HepG2 (cell line): ENCODE measurements around the gene TUBB4B. TPM values are rescaled to one million over a fixed set of nuclear protein-coding genes. Genes with fewer than 3 reads are reported as not detected.
A peak's percentile ranks its signal among the peaks of the same experiment; 100 is the strongest.

ENCODE experiments used
- BORCS8-MEF2B ChIP-seq: sonication (generic); formaldehyde crosslinking; IDR thresholded peaks from 2 replicates; pipeline ENCODE4 v1.8.0; 2022; ENCODE audit warnings: mild to moderate bottlenecking, missing genetic modification reagents
- BRF2 ChIP-seq: sonication (generic); formaldehyde crosslinking; IDR thresholded peaks from 2 replicates; pipeline ENCODE4 v1.8.1; 2022; ENCODE audit warnings: mild to moderate bottlenecking, missing genetic modification reagents
- CREB1 ChIP-seq, 2 experiments: fragments of 450-650 bp in 1 of 2; IDR thresholded peaks; 2 replicates each; pipeline ENCODE4 v1.6.1; 2016 to 2017; ENCODE audit warnings: control low read depth in 1 of 2, mild to moderate bottlenecking in 1 of 2, missing compliant biosample characterization in 1 of 2, missing genetic modification characterization in 1 of 2
- DMAP1 ChIP-seq: IDR thresholded peaks from 2 replicates; pipeline ENCODE4 v1.6.1; 2016
- E2F5 ChIP-seq: sonication (generic); formaldehyde crosslinking; conservative IDR thresholded peaks from 2 replicates; pipeline ENCODE4 v1.4.0; 2020; ENCODE audit warnings: missing genetic modification reagents
- NFIB ChIP-seq: sonication (generic); formaldehyde crosslinking; IDR thresholded peaks from 2 replicates; pipeline ENCODE4 v1.9.0; 2021; ENCODE audit warnings: missing genetic modification reagents, mild to moderate bottlenecking, borderline replicate concordance
- NFKBIZ ChIP-seq: IDR thresholded peaks from 2 replicates; pipeline ENCODE4 v1.6.1; 2018; ENCODE audit warnings: missing genetic modification reagents, missing compliant biosample characterization
- PLRG1 ChIP-seq: fragments of 450-650 bp; conservative IDR thresholded peaks from 2 replicates; pipeline ENCODE4 v1.6.1; 2016
- REXO4 ChIP-seq: sonication (generic); formaldehyde crosslinking; IDR thresholded peaks from 2 replicates; pipeline ENCODE4 v1.8.0; 2022; ENCODE audit warnings: missing genetic modification reagents, mild to moderate bottlenecking, borderline replicate concordance
- SALL1 ChIP-seq: sonication (generic); formaldehyde crosslinking; IDR thresholded peaks from 2 replicates; pipeline ENCODE4 v1.8.0; 2022; ENCODE audit warnings: mild to moderate bottlenecking, missing genetic modification reagents
- SKIL ChIP-seq: sonication (generic); formaldehyde crosslinking; IDR thresholded peaks from 2 replicates; pipeline ENCODE4 v1.8.0; 2022; ENCODE audit warnings: missing genetic modification reagents, mild to moderate bottlenecking, moderate library complexity, borderline replicate concordance
- SP4 ChIP-seq: sonication (generic); formaldehyde crosslinking; IDR thresholded peaks from 2 replicates; pipeline ENCODE4 v1.8.1; 2023; ENCODE audit warnings: mild to moderate bottlenecking, missing genetic modification reagents
- TMF1 ChIP-seq: sonication (generic); formaldehyde crosslinking; IDR thresholded peaks from 2 replicates; pipeline ENCODE4 v1.8.1; 2022; ENCODE audit warnings: low read depth, missing genetic modification reagents
- ZHX1 ChIP-seq: sonication (generic); formaldehyde crosslinking; IDR thresholded peaks from 2 replicates; pipeline ENCODE4 v1.8.1; 2022; ENCODE audit warnings: low read depth, mild to moderate bottlenecking, missing genetic modification reagents
- ZMYM3 ChIP-seq: sonication (generic); formaldehyde crosslinking; IDR thresholded peaks from 2 replicates; pipeline ENCODE4 v1.5.1; 2020; ENCODE audit warnings: mild to moderate bottlenecking, missing genetic modification reagents
- ZNF629 ChIP-seq: sonication (generic); formaldehyde crosslinking; conservative IDR thresholded peaks from 2 replicates; pipeline ENCODE4 v1.5.0; 2020; ENCODE audit warnings: missing genetic modification reagents
- ZNF710 ChIP-seq: sonication (generic); formaldehyde crosslinking; IDR thresholded peaks from 2 replicates; pipeline ENCODE4 v1.5.0; 2020; ENCODE audit warnings: mild to moderate bottlenecking, missing genetic modification reagents, borderline replicate concordance
- polyA plus RNA-seq, 8 experiments: library from polyadenylated mRNA; depleted of rRNA in 3 of 8; stranded (reverse) in 7 of 8; unstranded in 1 of 8; fragments of >200 nt; fragmentation: Illumina TruSeq in 4 of 8; extraction: Trizol in 4 of 8; gene quantifications; 2 replicates each; pipeline versions ENCODE4 v1.2.1 to v1.2.3, GENCODE V29; 2011 to 2016; ENCODE audit warnings: low read depth in 4 of 8, missing spikeins in 1 of 8, mixed read lengths in 1 of 8; ENCODE audit not compliant: insufficient read depth in 1 of 8
- total RNA-seq, 5 experiments: library from RNA; depleted of rRNA; stranded (reverse); fragments of >200 nt; fragmentation: Illumina TruSeq; extraction: Trizol; gene quantifications; 2 replicates each; pipeline ENCODE4 v1.2.3, GENCODE V29; 2016; ENCODE audit warnings: low read depth in 1 of 5

The TUBB4B gene
- total and polyA plus RNA-seq, 2 of the 13 experiments (the other 11 are each of a cell fraction or from before 2014, with no cell fraction given) = 182 to 412 TPM

GRCh38 chr9:137235424-137236237, 5.5 kb upstream of the TUBB4B start (continued):
- no peak for TF ChIP-seq E2F5 (CRISPR knock-in tag)
- peak; percentile 23; the same call in 1 of the 2 replicates for TF ChIP-seq BORCS8-MEF2B (CRISPR knock-in tag)
- no peak for TF ChIP-seq CREB1 (IDR thresholded peaks at IDR 0.05)
- no peak for TF ChIP-seq CREB1 (CRISPR knock-in tag; IDR thresholded peaks at IDR 0.05)
- TF ChIP-seq ZHX1 (CRISPR knock-in tag) = no peak
- TF ChIP-seq ZNF710 (CRISPR knock-in tag) = no peak
- TF ChIP-seq BRF2 (CRISPR knock-in tag) = no peak
- peak; percentile 41; the same call in 1 of the 2 replicates for TF ChIP-seq SALL1 (CRISPR knock-in tag)
- peak; percentile 56; the same call in 1 of the 2 replicates for TF ChIP-seq SKIL
- no peak for TF ChIP-seq SP4 (CRISPR knock-in tag)
- TF ChIP-seq TMF1 (CRISPR knock-in tag) = peak; percentile 22; the same call in 1 of the 2 replicates
- TF ChIP-seq NFIB (CRISPR knock-in tag) = no peak
- TF ChIP-seq ZMYM3 (CRISPR knock-in tag) = peak; percentile 83
- TF ChIP-seq PLRG1 = no peak
- no peak for TF ChIP-seq NFKBIZ
- TF ChIP-seq REXO4 (CRISPR knock-in tag) = no peak
- no peak for TF ChIP-seq DMAP1 (CRISPR knock-in tag)
- no peak for TF ChIP-seq ZNF629 (CRISPR knock-in tag)
